NT2/D1 (cell line): ENCODE measurements around the gene C5orf15.

ENCODE experiments used
- DNase-seq: peaks from one replicate; pipeline ENCODE4 v3.0.0-alpha.2; 2011; ENCODE audit warnings: low read depth, low spot score
- H3K27me3 ChIP-seq: 2 replicates; pipeline ENCODE4 v1.6.0; 2011; ENCODE audit warnings: mild to moderate bottlenecking; ENCODE audit not compliant: insufficient read length, insufficient read depth
- H3K36me3 ChIP-seq: 2 replicates; pipeline ENCODE4 v1.6.1; 2011; ENCODE audit warnings: mild to moderate bottlenecking, low read length, mixed read lengths; ENCODE audit not compliant: insufficient read depth, insufficient read length
- H3K4me1 ChIP-seq: 2 replicates; pipeline ENCODE4 v1.5.1; 2011; ENCODE audit not compliant: insufficient read depth, insufficient read length
- H3K4me3 ChIP-seq: 2 replicates; pipeline ENCODE4 v1.5.1; 2011; ENCODE audit warnings: low read depth; ENCODE audit not compliant: insufficient read length
- H3K9ac ChIP-seq: 2 replicates; pipeline ENCODE4 v1.6.0; 2011; ENCODE audit warnings: low read depth; ENCODE audit not compliant: insufficient read length
- H3K9me3 ChIP-seq: 2 replicates; pipeline ENCODE4 v1.5.1; 2011; ENCODE audit warnings: mild to moderate bottlenecking, low read length; ENCODE audit not compliant: insufficient read depth
- SUZ12 ChIP-seq: IDR thresholded peaks from 2 replicates; pipeline ENCODE4 v1.6.1; 2011; ENCODE audit not compliant: insufficient read length, insufficient read depth; ENCODE audit errors: extremely low read depth
- YY1 ChIP-seq: IDR thresholded peaks from 2 replicates; pipeline ENCODE4 v1.6.1; 2011; ENCODE audit not compliant: insufficient read length, insufficient read depth
- ZNF274 ChIP-seq: IDR thresholded peaks from 2 replicates; pipeline ENCODE4 v1.6.1; 2011; ENCODE audit warnings: mild to moderate bottlenecking, low read depth, low read length

The C5orf15 gene

GRCh38 chr5:133945568-133945967, 22.9 kb downstream of the C5orf15 start:
- Histone ChIP-seq H3K9me3 (no peaks in the 10 kb centered on the region), H3K9ac (no peak overlapping the region), H3K27me3 (no peaks in the 10 kb centered on the region), H3K4me1 (no peaks in the 10 kb centered on the region), H3K36me3 (no peaks in the 10 kb centered on the region), H3K4me3 (no peak overlapping the region)
- no peak for DNase-seq
- TF ChIP-seq SUZ12 (no peak), ZNF274 (no peak), YY1 (no peak)

DNA sequence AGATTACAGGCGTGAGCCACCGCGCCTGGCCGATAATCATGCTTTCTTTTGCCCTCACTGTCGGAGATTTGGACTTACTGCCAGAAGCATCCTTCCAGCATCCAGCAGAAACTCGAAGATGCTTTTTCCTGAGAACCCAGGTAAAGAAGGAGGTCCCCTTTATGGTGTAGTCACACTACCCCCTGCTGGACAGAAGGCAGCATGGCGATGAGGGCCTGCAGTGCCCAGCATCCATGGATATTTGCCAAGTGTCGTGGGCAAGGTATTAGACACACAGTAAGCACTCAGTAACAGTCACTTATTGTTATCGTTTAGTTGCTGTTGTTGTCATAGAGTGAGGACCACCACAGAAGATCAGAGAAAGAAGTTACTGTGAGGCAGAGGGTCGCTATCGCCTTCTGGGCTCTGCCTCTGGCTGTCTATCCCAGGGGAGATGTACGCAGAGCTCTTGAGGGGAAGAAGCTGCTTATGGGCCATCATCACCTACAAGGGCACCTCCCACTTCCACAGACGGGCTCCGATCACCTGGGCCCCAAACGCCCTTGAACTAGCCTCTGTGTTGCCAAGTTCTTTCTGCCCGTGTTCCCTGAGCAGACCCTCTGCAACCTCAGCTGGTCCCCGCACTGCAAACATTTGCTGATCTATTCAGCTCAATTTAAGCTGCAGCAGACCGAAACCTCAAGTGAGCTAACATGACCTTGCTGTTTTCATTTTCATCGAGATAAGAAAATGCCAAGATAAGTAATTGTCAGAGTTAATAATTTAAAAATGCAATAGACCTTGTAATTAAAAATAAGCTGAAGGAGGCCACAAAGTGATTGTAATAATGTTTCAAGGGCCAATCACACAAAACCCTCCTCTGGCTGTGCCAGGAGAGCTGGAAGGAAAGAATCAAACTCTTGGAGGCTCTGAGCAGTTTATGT, 23.9 kb downstream of the C5orf15 start:
- no peak for DNase-seq
- Histone ChIP-seq H3K27me3 (no peaks in the 10 kb centered on the region), H3K4me3 (no peak overlapping the region), H3K4me1 (no peaks in the 10 kb centered on the region), H3K9ac (no peak overlapping the region), H3K9me3 (no peaks in the 10 kb centered on the region), H3K36me3 (no peaks in the 10 kb centered on the region)
- TF ChIP-seq ZNF274 (no peak), YY1 (no peak), SUZ12 (no peak)

DNA sequence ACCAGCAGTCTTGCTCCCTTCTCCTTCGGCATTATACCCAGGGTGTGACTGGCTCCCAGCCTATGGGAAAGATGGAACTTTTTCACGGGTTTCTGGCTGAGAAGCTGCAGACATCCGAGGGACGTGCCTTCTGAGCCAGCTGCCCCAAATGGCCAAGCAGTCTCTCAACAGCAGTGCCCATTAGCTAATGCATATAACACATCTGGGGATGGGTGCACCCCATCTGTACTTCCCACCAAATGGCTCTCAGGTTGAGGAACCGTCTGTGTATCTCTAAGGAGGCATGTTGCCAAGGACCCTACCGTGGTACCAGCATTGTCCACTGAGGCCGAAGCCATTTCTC, 25.0 kb downstream of the C5orf15 start:
- H3K9ac ChIP-seq, result no peak overlapping the region
- DNase-seq, result no peak

GRCh38 chr5:133942614-133943474, 25.6 kb downstream of the C5orf15 start:
- H3K27me3 ChIP-seq, result no peaks in the 10 kb centered on the region
- no peak overlapping the region for H3K9ac ChIP-seq
- no peaks in the 10 kb centered on the region for H3K4me1 ChIP-seq
- no peak for DNase-seq
- no peaks in the 10 kb centered on the region for H3K36me3 ChIP-seq
- H3K9me3 ChIP-seq, result no peaks in the 10 kb centered on the region
- H3K4me3 ChIP-seq, result no peak overlapping the region
- TF ChIP-seq SUZ12 (no peak), ZNF274 (no peak), YY1 (no peak)

More for the DNA sequence above, 25.0 kb downstream of the C5orf15 start:
- no peaks in the 10 kb centered on the region for H3K4me1 ChIP-seq
- TF ChIP-seq ZNF274, result no peak
- TF ChIP-seq YY1, result no peak
- TF ChIP-seq SUZ12, result no peak
- no peaks in the 10 kb centered on the region for H3K27me3 ChIP-seq
- H3K9me3 ChIP-seq, result no peaks in the 10 kb centered on the region
- no peaks in the 10 kb centered on the region for H3K36me3 ChIP-seq
- no peak overlapping the region for H3K4me3 ChIP-seq

GRCh38 chr5:133941456-133942196, 26.8 kb downstream of the C5orf15 start:
- no peaks in the 10 kb centered on the region for H3K27me3 ChIP-seq
- no peak overlapping the region for H3K9ac ChIP-seq
- TF ChIP-seq ZNF274 (no peak), YY1 (no peak), SUZ12 (no peak)
- no peaks in the 10 kb centered on the region for H3K36me3 ChIP-seq
- DNase-seq, result no peak
- H3K4me1 ChIP-seq, result no peaks in the 10 kb centered on the region
- no peak overlapping the region for H3K4me3 ChIP-seq
- H3K9me3 ChIP-seq, result no peaks in the 10 kb centered on the region; the same call in 1 of the 2 replicates

- DNase-seq, result no peak
- TF ChIP-seq ZNF274, result no peak
- TF ChIP-seq YY1, result no peak
- no peak for TF ChIP-seq SUZ12
- no peaks in the 10 kb centered on the region for H3K36me3 ChIP-seq
Observed at GRCh38 chr5:133939668-133940067, 28.8 kb downstream of the C5orf15 start.

More at GRCh38 chr5:133939668-133940067, 28.8 kb downstream of the C5orf15 start:
- Histone ChIP-seq H3K9ac (no peak overlapping the region), H3K4me1 (no peaks in the 10 kb centered on the region), H3K27me3 (no peaks in the 10 kb centered on the region), H3K9me3 (peaks cover 11% of the 10 kb centered on the region), H3K4me3 (no peak overlapping the region)
